Measurements from ENCODE around the gene UNC5C.

UNC5C gene

GRCh38 chr4:95462921-95463320 is 85.9 kb downstream of the UNC5C start:
- DNase-seq (ENCODE audit: low read depth) = no peak

- DNase-seq (ENCODE audit: low read depth) = no peak
Observed at GRCh38 chr4:95457353-95457752, 91.4 kb downstream of the UNC5C start.

GRCh38 chr4:95450294-95450693 is 98.5 kb downstream of the UNC5C start:
- no peak for DNase-seq (ENCODE audit: low read depth)

GRCh38 chr4:95446173-95446572 is 102.6 kb downstream of the UNC5C start:
- DNase-seq (ENCODE audit: low read depth) = no peak

GRCh38 chr4:95445251-95445650 is 103.5 kb downstream of the UNC5C start:
- no peak for DNase-seq (ENCODE audit: low read depth)

GRCh38 chr4:95444812-95445211 is 104.0 kb downstream of the UNC5C start:
- no peak for DNase-seq (ENCODE audit: low read depth)

- DNase-seq (ENCODE audit: low read depth) = no peak
Observed at GRCh38 chr4:95439896-95440295, 108.9 kb downstream of the UNC5C start.

GRCh38 chr4:95439071-95439470 is 109.7 kb downstream of the UNC5C start:
- no peak for DNase-seq (ENCODE audit: low read depth)

- no peak for DNase-seq (ENCODE audit: low read depth)
Observed at GRCh38 chr4:95432466-95432865, 116.3 kb downstream of the UNC5C start.

- DNase-seq (ENCODE audit: low read depth) = no peak
Observed at GRCh38 chr4:95431678-95432077, 117.1 kb downstream of the UNC5C start.

- DNase-seq (ENCODE audit: low read depth) = no peak
Observed at GRCh38 chr4:95429416-95429815, 119.4 kb downstream of the UNC5C start.

GRCh38 chr4:95428291-95429070 is 120.3 kb downstream of the UNC5C start:
- no peak for DNase-seq (ENCODE audit: low read depth)

- no peak for DNase-seq (ENCODE audit: low read depth)
Observed at GRCh38 chr4:95426455-95426854, 122.3 kb downstream of the UNC5C start.

GRCh38 chr4:95422436-95422835 is 126.3 kb downstream of the UNC5C start:
- DNase-seq (ENCODE audit: low read depth) = no peak

GRCh38 chr4:95421869-95422268 is 126.9 kb downstream of the UNC5C start:
- no peak for DNase-seq (ENCODE audit: low read depth)

- DNase-seq (ENCODE audit: low read depth) = no peak
Observed at GRCh38 chr4:95417531-95417930, 131.2 kb downstream of the UNC5C start.

GRCh38 chr4:95415346-95415771 is 133.4 kb downstream of the UNC5C start:
- no peak for DNase-seq (ENCODE audit: low read depth)

GRCh38 chr4:95411371-95412088 is 137.2 kb downstream of the UNC5C start:
- DNase-seq (ENCODE audit: low read depth) = no peak

- no peak for DNase-seq (ENCODE audit: low read depth)
Observed at GRCh38 chr4:95410387-95410977, 138.3 kb downstream of the UNC5C start.

- DNase-seq (ENCODE audit: low read depth) = no peak
Observed at GRCh38 chr4:95409750-95410149, 139.0 kb downstream of the UNC5C start.

- DNase-seq (ENCODE audit: low read depth) = no peak
Observed at GRCh38 chr4:95409127-95409526, 139.6 kb downstream of the UNC5C start.

- DNase-seq (ENCODE audit: low read depth) = no peak
Observed at GRCh38 chr4:95402299-95402698, 146.5 kb downstream of the UNC5C start.

- DNase-seq (ENCODE audit: low read depth) = no peak
Observed at GRCh38 chr4:95398217-95398616, 150.6 kb downstream of the UNC5C start.
